Measurements from ENCODE around the gene DNAH9. TPM values are rescaled to one million over a fixed set of nuclear protein-coding genes. Genes with fewer than 3 reads are reported as not detected.

DNAH9 gene
- total RNA-seq, 1 experiment from 2014 or later: 0.97 TPM

DNA sequence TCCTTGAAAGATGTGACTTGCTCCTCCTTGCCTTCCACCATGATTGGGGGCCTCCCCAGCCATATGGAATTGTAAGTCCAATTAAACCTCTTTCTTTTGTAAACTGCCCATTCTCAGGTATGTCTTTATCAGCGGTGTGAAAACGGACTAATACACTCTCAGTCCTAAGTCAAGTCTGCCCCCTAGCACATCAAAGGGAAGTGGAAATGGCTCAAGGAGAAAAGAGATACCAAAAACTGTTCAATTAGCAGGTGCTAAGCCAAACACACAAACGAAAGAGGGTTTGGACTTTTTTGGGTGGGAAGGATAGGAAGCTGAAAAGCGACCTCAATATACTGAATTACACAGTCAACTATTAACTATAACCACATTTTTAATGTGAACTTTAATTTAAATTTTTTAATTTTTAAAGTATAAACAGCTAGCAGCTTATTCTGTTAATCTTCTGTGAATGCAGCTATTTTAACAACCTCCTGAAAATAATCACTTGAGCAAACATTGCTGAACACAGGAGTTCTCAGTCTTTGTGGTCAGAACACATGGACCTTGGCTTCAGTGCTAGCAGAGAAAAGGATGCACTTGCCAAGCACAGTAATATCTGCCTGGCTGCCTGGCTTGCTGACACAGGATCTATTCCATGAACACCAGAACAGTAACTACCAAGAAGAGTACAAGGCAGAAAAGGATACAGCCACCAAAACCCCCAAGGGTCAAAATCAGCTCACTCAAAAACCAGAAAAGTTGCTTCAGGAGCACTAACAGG is 388.1 kb downstream of the DNAH9 start:
- Histone ChIP-seq H3K27me3 (ENCODE audit: control insufficient read depth, insufficient read depth, low read length) (no peaks in the 10 kb centered on the region), H3K4me3 (ENCODE audit: insufficient read depth, low read depth, low read length) (no peak overlapping the region), H3K36me3 (replicated peaks; ENCODE audit: control insufficient read depth, insufficient read depth, low read length) (peaks cover 8% of the 10 kb centered on the region)
- no peak for DNase-seq

DNA sequence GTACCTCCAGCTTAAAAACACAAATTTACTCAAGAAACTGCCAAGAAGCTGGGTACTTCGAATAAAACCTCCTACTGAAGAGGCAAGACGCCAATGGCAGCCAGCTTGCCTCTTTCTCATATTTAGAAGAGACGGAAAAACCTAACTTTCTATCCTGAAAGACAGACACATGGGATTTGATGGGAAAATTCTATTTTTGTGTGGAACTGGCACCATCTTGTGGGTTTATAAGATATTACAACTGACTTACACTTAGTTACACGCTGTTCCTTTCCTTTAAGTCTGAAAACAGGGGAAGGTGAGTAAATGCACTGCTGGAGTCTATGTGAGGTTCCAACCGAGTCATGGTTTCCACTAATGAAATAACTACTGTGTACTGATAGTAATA is 388.7 kb downstream of the DNAH9 start:
- Histone ChIP-seq H3K4me3 (ENCODE audit: insufficient read depth, low read depth, low read length) (no peak overlapping the region), H3K36me3 (replicated peaks; ENCODE audit: control insufficient read depth, insufficient read depth, low read length) (peaks cover 8% of the 10 kb centered on the region), H3K27me3 (ENCODE audit: control insufficient read depth, insufficient read depth, low read length) (no peaks in the 10 kb centered on the region)
- DNase-seq: peak; percentile 35

DNA sequence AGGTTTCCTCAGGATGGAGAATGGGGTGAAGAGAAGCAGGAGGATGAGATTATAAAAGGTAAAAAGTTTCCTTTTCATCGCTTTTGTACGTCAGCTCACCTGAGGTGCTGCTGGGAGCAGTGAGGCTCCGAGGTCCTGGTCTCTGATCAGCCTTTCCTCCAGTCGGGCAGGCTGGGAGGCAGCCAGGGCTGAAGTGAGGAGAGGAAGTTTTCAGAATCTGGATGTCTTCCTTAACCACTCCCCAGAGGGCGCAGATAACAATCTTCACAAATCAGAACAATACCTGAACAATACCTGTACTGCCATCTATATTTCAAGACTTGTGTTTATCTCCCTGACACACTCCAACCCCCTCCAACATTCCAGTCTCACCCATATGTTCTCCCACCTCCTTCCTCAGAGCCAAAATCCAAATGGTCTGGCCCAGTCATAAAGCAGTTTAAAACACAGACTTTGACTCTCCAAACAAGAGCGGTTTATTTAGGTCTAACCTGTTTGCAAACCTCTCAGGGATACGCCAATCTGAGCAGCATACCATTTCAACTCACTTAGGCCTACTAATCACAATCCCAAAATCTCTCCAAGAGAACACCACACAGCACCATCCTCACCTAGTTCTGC is 392.2 kb downstream of the DNAH9 start:
- H3K4me3 ChIP-seq (ENCODE audit: insufficient read depth, low read depth, low read length): no peak overlapping the region
- peaks cover 1% of the 10 kb centered on the region; the same call in 1 of the 2 replicates for H3K36me3 ChIP-seq (replicated peaks; ENCODE audit: control insufficient read depth, insufficient read depth, low read length)
- no peaks in the 10 kb centered on the region for H3K27me3 ChIP-seq (ENCODE audit: control insufficient read depth, insufficient read depth, low read length)
- no peak for DNase-seq

- Histone ChIP-seq H3K27me3 (ENCODE audit: control insufficient read depth, insufficient read depth, low read length) (no peaks in the 10 kb centered on the region), H3K36me3 (replicated peaks; ENCODE audit: control insufficient read depth, insufficient read depth, low read length) (no peaks in the 10 kb centered on the region; the same call in 1 of the 2 replicates), H3K4me3 (ENCODE audit: insufficient read depth, low read depth, low read length) (no peak overlapping the region)
- DNase-seq: no peak
Observed at GRCh38 chr17:11991461-11991860, 393.2 kb downstream of the DNAH9 start.

DNA sequence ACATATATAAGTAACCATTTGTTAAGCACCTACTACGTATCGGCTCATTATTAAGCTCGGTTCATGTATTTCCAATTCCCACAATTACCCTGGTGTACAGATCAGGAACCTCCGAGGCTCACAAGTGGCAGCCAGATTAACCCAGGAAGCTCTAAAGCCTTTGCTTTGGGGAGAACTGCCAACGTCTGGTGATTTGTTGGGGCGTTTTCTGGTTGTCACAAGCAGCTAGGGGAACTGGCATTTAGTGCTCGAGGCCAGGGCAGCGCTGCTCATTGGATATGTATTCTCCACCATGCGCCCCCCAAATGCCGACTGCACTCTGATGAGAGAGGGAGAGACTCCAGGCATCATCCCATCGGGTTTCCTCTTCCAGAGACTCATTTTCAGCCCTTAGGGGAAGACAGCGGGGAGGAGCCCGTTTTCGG is 398.5 kb downstream of the DNAH9 start:
- H3K27me3 ChIP-seq (ENCODE audit: control insufficient read depth, insufficient read depth, low read length): no peaks in the 10 kb centered on the region
- DNase-seq: no peak
- peak overlapping the region; percentile 88 for H3K4me3 ChIP-seq (ENCODE audit: insufficient read depth, low read depth, low read length)
- no peaks in the 10 kb centered on the region for H3K36me3 ChIP-seq (replicated peaks; ENCODE audit: control insufficient read depth, insufficient read depth, low read length)

GRCh38 chr17:11997147-11997971 is 399.1 kb downstream of the DNAH9 start, which contains the start of gene ZNF18:
TSS of gene ZNF18 (minus strand) at chr17:11997475. CDS start at chr17:11992829, 4,646 bp downstream.
- DNase-seq: peak; percentile 97
- Histone ChIP-seq H3K27me3 (ENCODE audit: control insufficient read depth, insufficient read depth, low read length) (no peaks in the 10 kb centered on the region), H3K36me3 (replicated peaks; ENCODE audit: control insufficient read depth, insufficient read depth, low read length) (no peaks in the 10 kb centered on the region), H3K4me3 (ENCODE audit: insufficient read depth, low read depth, low read length) (peak within 1 kb of the TSS; percentile 88)

- DNase-seq: no peak
- Histone ChIP-seq H3K4me3 (ENCODE audit: insufficient read depth, low read depth, low read length) (peak overlapping the region; percentile 42), H3K36me3 (replicated peaks; ENCODE audit: control insufficient read depth, insufficient read depth, low read length) (no peaks in the 10 kb centered on the region), H3K27me3 (ENCODE audit: control insufficient read depth, insufficient read depth, low read length) (no peaks in the 10 kb centered on the region)
Observed at GRCh38 chr17:11997972-11998233, 399.6 kb downstream of the DNAH9 start.

- H3K4me3 ChIP-seq (ENCODE audit: insufficient read depth, low read depth, low read length): no peak overlapping the region
- H3K27me3 ChIP-seq (ENCODE audit: control insufficient read depth, insufficient read depth, low read length): no peaks in the 10 kb centered on the region
- no peak for DNase-seq
- no peaks in the 10 kb centered on the region for H3K36me3 ChIP-seq (replicated peaks; ENCODE audit: control insufficient read depth, insufficient read depth, low read length)
Observed at GRCh38 chr17:11999696-12000095, 401.4 kb downstream of the DNAH9 start.

- H3K4me3 ChIP-seq (ENCODE audit: insufficient read depth, low read depth, low read length): no peak overlapping the region
- no peaks in the 10 kb centered on the region for H3K27me3 ChIP-seq (ENCODE audit: control insufficient read depth, insufficient read depth, low read length)
- no peak for DNase-seq
- H3K36me3 ChIP-seq (replicated peaks; ENCODE audit: control insufficient read depth, insufficient read depth, low read length): no peaks in the 10 kb centered on the region
Observed at GRCh38 chr17:12007466-12007865, 409.2 kb downstream of the DNAH9 start.
